A673 (cell line): ENCODE results near the gene RNF26. TPM values are rescaled to one million over a fixed set of nuclear protein-coding genes. Genes with fewer than 3 reads are reported as not detected.

Source experiments
- BruUV-seq: library from RNA; stranded (reverse); fragments of 400-500 nt; replicated peaks from 2 replicates; lab custom pipeline; 2021; lab: Mats Ljungman, UMichigan
- CTCF ChIA-PET: fragments of 300-600 bp; sonication (Branson Sonifier 250); formaldehyde crosslinking; loops from one replicate; lab custom pipeline; 2022; ENCODE audit warnings: antibody characterized with exemption; lab: Charles Lee
- POLR2A ChIA-PET: fragments of 300-600 bp; sonication (Branson Sonifier 250); formaldehyde crosslinking; loops from one replicate; lab custom pipeline; 2022; ENCODE audit warnings: antibody characterized with exemption; ENCODE audit not compliant: low non-redundant PET; lab: Charles Lee
- DNase-seq: peaks from one replicate; pipeline ENCODE4 v3.0.0-alpha.2; 2015; ENCODE audit warnings: low spot score
- H3K27ac ChIP-seq: fragments of 200-600 bp; sonication (generic); 2 replicates; pipeline ENCODE4 v1.5.1; 2016; ENCODE audit warnings: mixed run types, low read depth, mild to moderate bottlenecking, mixed read lengths, antibody characterized with exemption, low read length; ENCODE audit not compliant: poor library complexity, severe bottlenecking
- H3K27me3 ChIP-seq: fragments of 200-600 bp; sonication (generic); replicated peaks from 2 replicates; pipeline ENCODE4 v1.6.1; 2017; ENCODE audit warnings: mixed run types, low read depth, mild to moderate bottlenecking, mixed read lengths, antibody characterized with exemption, low read length; ENCODE audit not compliant: insufficient read depth, poor library complexity
- H3K36me3 ChIP-seq: fragments of 200-600 bp; sonication (generic); 2 replicates; pipeline ENCODE4 v1.6.1; 2016; ENCODE audit warnings: mixed run types, mild to moderate bottlenecking, mixed read lengths, antibody characterized with exemption, low read length; ENCODE audit not compliant: insufficient read depth, poor library complexity, severe bottlenecking
- H3K4me1 ChIP-seq: fragments of 200-600 bp; sonication (generic); 2 replicates; pipeline ENCODE4 v1.6.1; 2017; ENCODE audit warnings: mixed run types, mild to moderate bottlenecking, mixed read lengths, antibody characterized with exemption, low read length; ENCODE audit not compliant: insufficient read depth, poor library complexity, severe bottlenecking
- H3K4me3 ChIP-seq: fragments of 200-600 bp; sonication (generic); 2 replicates; pipeline ENCODE4 v1.5.1; 2016; ENCODE audit warnings: low read depth, mixed run types, mild to moderate bottlenecking, mixed read lengths, low read length; ENCODE audit not compliant: poor library complexity, severe bottlenecking
- H3K9me3 ChIP-seq: fragments of 200-600 bp; sonication (generic); 2 replicates; pipeline ENCODE4 v1.6.1; 2016; ENCODE audit warnings: mixed run types, low read depth, mild to moderate bottlenecking, mixed read lengths, antibody characterized with exemption, low read length; ENCODE audit not compliant: poor library complexity, severe bottlenecking
- CTCF ChIP-seq: fragments of 300-800, 200-600 bp; sonication (generic); conservative IDR thresholded peaks from 2 replicates; pipeline ENCODE4 v1.5.1; 2017; ENCODE audit warnings: low read depth, mild to moderate bottlenecking, antibody characterized with exemption, low read length, moderate library complexity, mixed read lengths
- EZH2 ChIP-seq: fragments of 200-600 bp; sonication (generic); IDR thresholded peaks from 2 replicates; pipeline ENCODE4 v1.6.1; 2017; ENCODE audit warnings: borderline replicate concordance, low read depth, mild to moderate bottlenecking, mixed read lengths, antibody characterized with exemption, low read length; ENCODE audit not compliant: poor library complexity, severe bottlenecking
- intact Hi-C: fragments of 100-400 bp; cut with micrococcal nuclease; formaldehyde crosslinking; loops from one replicate; pipeline ENCODE4 v1.10.0; 2022; ENCODE audit not compliant: unreplicated experiment
- total RNA-seq: library from RNA; stranded (reverse); gene quantifications from 2 replicates; pipeline ENCODE4 v1.2.3, GENCODE V29; 2021

Gene RNF26
- total RNA-seq, 1 experiment from 2014 or later: 81.3 TPM

- BruUV-seq: no TSS peak
- TF ChIP-seq CTCF: no peak
- no peak for TF ChIP-seq EZH2
- Histone ChIP-seq H3K4me1 (peaks cover 25% of the 10 kb centered on the region), H3K27ac (no peak overlapping the region), H3K36me3 (no peaks in the 10 kb centered on the region), H3K27me3 (no peaks in the 10 kb centered on the region), H3K9me3 (no peaks in the 10 kb centered on the region), H3K4me3 (no peak overlapping the region)
- no peak for DNase-seq
- ChIA-PET CTCF (interaction anchor here (1.7 kb wide), 1 partner anchor 36 kb away, joined by 6 read pairs; no protein-coding TSS in a partner anchor), POLR2A (interaction anchor here (0.6 kb wide), 1 partner anchor 9 kb away, joined by 3 read pairs; no protein-coding TSS in a partner anchor)
- intact Hi-C loops: loop anchor here (5.0 kb wide), 2 partner anchors 112 to 217 kb away; partner anchors contain the start of genes CBL and DPAGT1
Measured at GRCh38 chr11:119319700-119320239, 14.6 kb upstream of the RNF26 start.

- Histone ChIP-seq H3K27me3 (no peaks in the 10 kb centered on the region), H3K4me3 (peak overlapping the region; percentile 47), H3K27ac (peak overlapping the region; percentile 68), H3K4me1 (peaks cover 24% of the 10 kb centered on the region), H3K36me3 (no peaks in the 10 kb centered on the region), H3K9me3 (no peaks in the 10 kb centered on the region)
- intact Hi-C loops: loop anchor here (5.0 kb wide), 2 partner anchors 113 to 218 kb away; partner anchors contain the start of genes CBL and DPAGT1
- TF ChIP-seq EZH2: no peak
- TF ChIP-seq CTCF: no peak
- no TSS peak for BruUV-seq
- ChIA-PET POLR2A (no interaction called here), CTCF (interaction anchor here (1.7 to 3.0 kb wide), 2 partner anchors 18 to 36 kb away, joined by 6 to 33 read pairs; no protein-coding TSS in a partner anchor)
- no peak for DNase-seq
Measured at GRCh38 chr11:119320240-119320775, 14.0 kb upstream of the RNF26 start.

- ChIA-PET CTCF (interaction anchor here (0.9 to 3.0 kb wide), 3 partner anchors 18 to 154 kb away, joined by 3 to 33 read pairs (median 3); partner anchors contain the start of gene CBL), POLR2A (interaction anchor here (0.6 to 1.8 kb wide), 2 partner anchors 13 to 234 kb away, joined by 4 to 7 read pairs; partner anchors contain the start of gene RNF26)
- peak; percentile 55 for DNase-seq
- Histone ChIP-seq H3K9me3 (no peaks in the 10 kb centered on the region), H3K36me3 (no peaks in the 10 kb centered on the region), H3K4me3 (peak overlapping the region; percentile 47), H3K4me1 (peaks cover 18% of the 10 kb centered on the region), H3K27me3 (no peaks in the 10 kb centered on the region), H3K27ac (peak overlapping the region; percentile 68)
- BruUV-seq: no TSS peak
- intact Hi-C loops: loop anchor here (5.0 kb wide), 2 partner anchors 114 to 219 kb away; partner anchors contain the start of genes CBL and DPAGT1
- TF ChIP-seq CTCF (no peak), EZH2 (no peak)
Measured at GRCh38 chr11:119320776-119321524, 13.4 kb upstream of the RNF26 start.
